ENCODE results near the gene XYLT1. TPM values are rescaled to one million over a fixed set of nuclear protein-coding genes. Genes with fewer than 3 reads are reported as not detected.

Gene XYLT1
- total and polyA plus RNA-seq, 4 experiments from 2014 or later = 1.4 to 48.5 (median 24.5) TPM

DNA sequence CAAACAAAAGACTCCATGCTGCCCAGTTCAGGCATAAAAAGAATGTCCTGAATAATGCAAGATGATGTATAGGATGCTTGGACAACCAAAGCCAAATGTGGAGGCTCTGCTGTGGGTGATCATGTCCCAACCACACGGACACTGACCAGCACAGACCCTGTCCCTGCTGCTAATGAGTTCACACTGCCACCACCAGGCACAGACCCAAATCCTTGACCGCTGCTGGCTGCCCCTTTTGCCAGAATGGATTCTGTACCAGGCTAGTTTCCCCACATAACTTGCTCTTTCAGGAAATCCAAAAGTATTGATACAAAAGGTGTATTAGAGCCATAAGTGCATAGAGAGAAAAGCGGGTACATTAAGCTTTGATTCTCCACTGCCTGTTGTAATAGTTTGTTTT, 60.9 kb downstream of the XYLT1 start:
- CTCF ChIA-PET (ENCODE audit: partially characterized antibody) = no interaction called here
- Mint-ChIP-seq H3K27ac (peak overlapping the region in 2 of 7 donors; percentile 49 to 60), H3K9me3 (peaks cover 0 to 5% (median 0%) of the 10 kb centered on the region in 8 donors), H3K4me1 (peaks cover 27 to 48% (median 34%) of the 10 kb centered on the region in 4 donors), H3K4me3 (no peak overlapping the region), H3K27me3 (no peaks in the 10 kb centered on the region), H3K36me3 (peaks cover 1 to 21% of the 10 kb centered on the region in 2 donors)
- H3K9me3 ChIP-seq (ENCODE audit: control insufficient read depth in 1 of 2, low read length in 2 of 2) = no peaks in the 10 kb centered on the region
- no peak overlapping the region for H3K4me3 ChIP-seq (ENCODE audit: low read length in 2 of 2)
- intact Hi-C loops (cut with micrococcal nuclease) = no loop called here
- peaks cover 20% of the 10 kb centered on the region for H3K4me1 ChIP-seq (ENCODE audit: insufficient read depth, low read length)
- POLR2A ChIA-PET (ENCODE audit: partially characterized antibody) = no interaction called here
- no peak overlapping the region for H3K27ac ChIP-seq (ENCODE audit: low read depth, low read length)
- no peaks in the 10 kb centered on the region for H3K36me3 ChIP-seq (ENCODE audit: insufficient read depth, low read length)
- no peaks in the 10 kb centered on the region for H3K27me3 ChIP-seq (ENCODE audit: insufficient read depth, low read length)
- DNase-seq = no peak

DNA sequence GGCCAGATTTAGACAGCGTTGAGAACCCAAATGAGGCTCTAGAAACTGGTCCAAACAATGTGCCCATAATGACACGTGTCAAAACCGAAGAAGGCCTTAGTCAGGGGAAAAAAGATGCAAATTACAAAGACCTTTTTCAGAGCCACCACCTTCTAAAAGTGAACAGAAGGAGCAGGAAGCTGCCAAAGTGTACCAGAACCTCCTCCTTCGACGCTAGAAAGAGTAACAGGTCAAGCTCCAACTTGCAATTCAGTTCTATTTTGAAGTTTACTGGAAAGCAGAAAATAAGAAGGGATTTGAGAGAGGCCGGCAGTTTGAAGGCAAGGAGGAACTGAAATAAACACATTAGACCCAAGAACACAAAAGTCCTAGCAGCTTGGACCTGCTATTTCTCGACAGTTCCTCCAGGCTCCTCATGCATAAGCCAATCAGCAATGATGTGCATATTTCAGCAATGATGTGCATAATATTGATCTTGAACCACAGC, 61.8 kb downstream of the XYLT1 start:
- Mint-ChIP-seq H3K36me3 (peaks cover 1 to 21% of the 10 kb centered on the region in 2 donors), H3K4me3 (no peak overlapping the region), H3K27ac (peak overlapping the region in 3 of 7 donors; percentile 22 to 52 (median 24)), H3K27me3 (no peaks in the 10 kb centered on the region), H3K9me3 (peaks cover 0 to 5% (median 0%) of the 10 kb centered on the region in 8 donors), H3K4me1 (peaks cover 22 to 44% (median 26%) of the 10 kb centered on the region in 4 donors)
- DNase-seq = no peak
- Histone ChIP-seq H3K27ac (ENCODE audit: low read depth, low read length) (no peak overlapping the region), H3K4me3 (ENCODE audit: low read length in 2 of 2) (no peak overlapping the region), H3K36me3 (ENCODE audit: insufficient read depth, low read length) (no peaks in the 10 kb centered on the region), H3K27me3 (ENCODE audit: insufficient read depth, low read length) (no peaks in the 10 kb centered on the region), H3K9me3 (ENCODE audit: control insufficient read depth in 1 of 2, low read length in 2 of 2) (no peaks in the 10 kb centered on the region), H3K4me1 (ENCODE audit: insufficient read depth, low read length) (peaks cover 11% of the 10 kb centered on the region)
- CTCF ChIA-PET (ENCODE audit: partially characterized antibody) = no interaction called here
- intact Hi-C loops (cut with micrococcal nuclease) = no loop called here
- POLR2A ChIA-PET (ENCODE audit: partially characterized antibody) = no interaction called here

DNA sequence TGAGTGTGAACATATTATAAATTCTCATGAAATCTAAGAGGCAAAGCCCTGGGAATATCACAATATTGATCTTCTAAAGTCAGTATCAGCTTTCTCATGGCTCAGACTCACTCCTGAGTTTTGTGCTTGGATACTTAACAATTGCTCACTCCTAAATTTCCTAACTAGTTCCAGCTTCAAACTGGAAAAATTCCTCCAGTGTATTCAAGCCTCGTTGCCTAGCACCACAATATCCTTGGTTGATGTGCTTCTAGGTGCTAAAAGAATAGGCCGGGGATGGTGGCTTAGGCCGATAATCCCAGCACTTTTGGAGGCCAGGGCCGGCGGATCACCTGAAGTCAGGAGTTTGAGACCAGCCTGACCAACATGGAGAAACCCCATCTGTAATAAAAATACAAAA, 62.5 kb downstream of the XYLT1 start:
- Histone ChIP-seq H3K9me3 (ENCODE audit: control insufficient read depth in 1 of 2, low read length in 2 of 2) (no peaks in the 10 kb centered on the region), H3K27me3 (ENCODE audit: insufficient read depth, low read length) (no peaks in the 10 kb centered on the region), H3K4me3 (ENCODE audit: low read length in 2 of 2) (no peak overlapping the region), H3K36me3 (ENCODE audit: insufficient read depth, low read length) (no peaks in the 10 kb centered on the region), H3K27ac (ENCODE audit: low read depth, low read length) (no peak overlapping the region), H3K4me1 (ENCODE audit: insufficient read depth, low read length) (peaks cover 7% of the 10 kb centered on the region)
- Mint-ChIP-seq H3K27me3 (no peaks in the 10 kb centered on the region), H3K36me3 (peaks cover 1 to 25% of the 10 kb centered on the region in 2 donors), H3K4me3 (no peak overlapping the region), H3K9me3 (peaks cover 0 to 5% (median 0%) of the 10 kb centered on the region in 8 donors), H3K4me1 (peaks cover 18 to 46% (median 25%) of the 10 kb centered on the region in 4 donors), H3K27ac (no peak overlapping the region)
- ChIA-PET CTCF (ENCODE audit: partially characterized antibody) (no interaction called here), POLR2A (ENCODE audit: partially characterized antibody) (no interaction called here)
- intact Hi-C loops (cut with micrococcal nuclease) = no loop called here
- no peak for DNase-seq

DNA sequence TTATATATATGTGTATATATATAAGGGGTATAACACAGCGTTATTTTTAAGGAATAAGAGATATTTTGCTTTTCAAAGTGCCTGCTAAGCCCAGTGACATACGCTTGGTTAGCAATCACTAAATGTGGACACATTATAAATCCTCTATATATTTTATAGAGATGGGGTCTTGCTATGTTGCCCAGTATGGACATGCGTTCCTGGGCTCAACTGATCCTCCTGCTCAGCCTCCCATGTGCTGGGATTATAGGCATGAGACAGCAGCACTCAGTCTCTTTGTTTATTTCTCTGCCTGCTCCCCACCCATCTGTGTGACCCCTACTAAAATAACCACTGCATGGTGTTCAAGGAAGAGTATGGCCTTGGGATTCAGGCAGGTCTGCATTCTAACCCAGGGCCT, 63.4 kb downstream of the XYLT1 start:
- Histone ChIP-seq H3K36me3 (ENCODE audit: insufficient read depth, low read length) (no peaks in the 10 kb centered on the region), H3K27me3 (ENCODE audit: insufficient read depth, low read length) (no peaks in the 10 kb centered on the region), H3K4me1 (ENCODE audit: insufficient read depth, low read length) (peaks cover 2% of the 10 kb centered on the region), H3K27ac (ENCODE audit: low read depth, low read length) (no peak overlapping the region), H3K4me3 (ENCODE audit: low read length in 2 of 2) (no peak overlapping the region), H3K9me3 (ENCODE audit: control insufficient read depth in 1 of 2, low read length in 2 of 2) (no peaks in the 10 kb centered on the region)
- Mint-ChIP-seq H3K27ac (no peak overlapping the region), H3K4me1 (peaks cover 11 to 42% (median 21%) of the 10 kb centered on the region in 4 donors), H3K4me3 (no peak overlapping the region), H3K27me3 (no peaks in the 10 kb centered on the region), H3K9me3 (peaks cover 0 to 4% (median 0%) of the 10 kb centered on the region in 8 donors), H3K36me3 (peaks cover 1 to 27% of the 10 kb centered on the region in 2 donors)
- POLR2A ChIA-PET (ENCODE audit: partially characterized antibody) = no interaction called here
- no peak for DNase-seq
- CTCF ChIA-PET (ENCODE audit: partially characterized antibody) = no interaction called here
- intact Hi-C loops (cut with micrococcal nuclease) = no loop called here

DNA sequence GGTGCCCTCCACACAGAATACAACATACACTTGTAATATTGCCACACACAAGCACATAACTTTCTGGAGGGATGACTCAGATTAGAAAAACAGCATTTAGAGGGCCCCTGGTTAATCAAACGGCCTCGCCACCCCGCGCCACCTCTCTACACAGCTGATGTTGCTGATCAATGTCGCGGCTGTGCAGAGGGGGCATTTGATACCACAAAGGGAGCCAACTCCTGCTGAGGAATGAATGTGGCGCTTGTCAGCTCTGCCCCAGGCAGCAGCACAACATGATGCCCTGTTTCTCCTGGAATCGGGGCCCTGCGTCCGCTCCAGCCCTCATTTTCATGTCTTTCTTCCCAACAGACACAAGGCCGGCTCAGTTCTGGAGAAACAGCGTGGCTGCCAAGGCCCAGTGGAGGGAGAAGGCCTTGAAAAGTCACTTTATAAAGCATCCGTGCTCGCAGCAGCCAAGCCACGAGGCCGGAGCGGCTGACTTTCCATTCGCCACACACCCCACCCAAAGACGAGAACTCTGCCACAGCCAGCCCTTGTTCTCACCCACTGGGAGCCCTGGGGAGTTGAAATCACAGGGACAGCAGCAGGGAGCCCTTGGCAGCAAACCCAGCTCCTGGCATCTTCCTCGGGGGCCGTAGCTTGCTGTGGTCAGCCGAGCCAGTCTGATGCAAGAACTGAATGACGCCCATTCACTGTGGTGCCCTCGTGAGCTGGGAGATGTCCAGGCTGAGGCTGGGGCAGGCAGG, 65.6 kb downstream of the XYLT1 start:
- CTCF ChIA-PET (ENCODE audit: partially characterized antibody) = no interaction called here
- DNase-seq = no peak
- Mint-ChIP-seq H3K4me1 (peaks cover 15 to 42% (median 23%) of the 10 kb centered on the region in 4 donors), H3K27ac (peak overlapping the region in 5 of 7 donors; percentile 22 to 85 (median 64)), H3K9me3 (peaks cover 0 to 4% (median 0%) of the 10 kb centered on the region in 8 donors), H3K4me3 (no peak overlapping the region), H3K27me3 (no peaks in the 10 kb centered on the region), H3K36me3 (peaks cover 1 to 29% of the 10 kb centered on the region in 2 donors)
- POLR2A ChIA-PET (ENCODE audit: partially characterized antibody) = interaction anchor here (1.4 to 3.2 kb wide), 3 partner anchors 11 to 66 kb away, joined by 3 to 13 read pairs (median 6); partner anchors contain the start of gene XYLT1
- peaks cover 13% of the 10 kb centered on the region for H3K4me1 ChIP-seq (ENCODE audit: insufficient read depth, low read length)
- H3K27me3 ChIP-seq (ENCODE audit: insufficient read depth, low read length) = no peaks in the 10 kb centered on the region
- H3K36me3 ChIP-seq (ENCODE audit: insufficient read depth, low read length) = no peaks in the 10 kb centered on the region
- H3K27ac ChIP-seq (ENCODE audit: low read depth, low read length) = no peak overlapping the region
- intact Hi-C loops (cut with micrococcal nuclease) = no loop called here
- no peaks in the 10 kb centered on the region for H3K9me3 ChIP-seq (ENCODE audit: control insufficient read depth in 1 of 2, low read length in 2 of 2)
- no peak overlapping the region for H3K4me3 ChIP-seq (ENCODE audit: low read length in 2 of 2)

DNA sequence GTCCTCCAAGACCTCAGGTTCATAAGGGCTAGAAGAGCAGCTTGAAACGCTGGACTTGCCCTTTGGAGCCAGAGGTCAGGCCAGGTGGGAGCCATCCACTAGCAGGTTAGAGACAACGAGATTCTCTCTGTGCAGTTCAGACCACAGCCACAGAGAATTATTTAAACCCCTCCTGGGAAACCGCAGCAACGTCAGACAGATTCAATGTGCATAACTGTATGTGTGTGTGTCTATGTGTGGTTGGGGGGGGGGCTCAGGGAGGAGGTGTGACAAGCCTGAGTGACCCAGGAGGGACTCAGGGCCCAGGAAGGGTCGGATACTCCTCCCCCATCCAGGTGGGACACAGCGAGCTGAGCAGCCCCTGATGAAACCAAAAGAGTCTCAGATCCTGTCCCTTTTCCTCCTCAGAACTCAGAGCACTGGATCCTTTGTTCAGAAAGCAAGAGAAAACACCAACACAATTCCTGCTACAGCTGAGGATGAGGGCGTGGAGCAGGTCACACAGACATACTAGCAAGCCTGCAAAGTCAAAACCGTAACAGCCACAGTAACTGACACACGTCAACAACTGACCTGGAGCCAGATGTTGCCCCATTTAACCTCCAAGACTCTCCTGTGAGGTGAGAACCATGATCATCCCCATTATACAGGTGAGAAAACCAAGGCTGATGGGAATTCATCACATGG, 66.8 kb downstream of the XYLT1 start:
- Histone ChIP-seq H3K27ac (ENCODE audit: low read depth, low read length) (no peak overlapping the region), H3K27me3 (ENCODE audit: insufficient read depth, low read length) (no peaks in the 10 kb centered on the region), H3K4me1 (ENCODE audit: insufficient read depth, low read length) (peaks cover 22% of the 10 kb centered on the region), H3K9me3 (ENCODE audit: control insufficient read depth in 1 of 2, low read length in 2 of 2) (no peaks in the 10 kb centered on the region), H3K4me3 (ENCODE audit: low read length in 2 of 2) (no peak overlapping the region), H3K36me3 (ENCODE audit: insufficient read depth, low read length) (no peaks in the 10 kb centered on the region)
- peaks cover 0 to 4% (median 0%) of the 10 kb centered on the region in 8 donors for H3K9me3 Mint-ChIP-seq
- H3K4me1 Mint-ChIP-seq = peaks cover 18 to 48% (median 23%) of the 10 kb centered on the region in 4 donors
- peak overlapping the region in 5 of 7 donors; percentile 23 to 64 (median 53) for H3K27ac Mint-ChIP-seq
- intact Hi-C loops (cut with micrococcal nuclease) = loop anchor here (2.0 kb wide), 1 partner anchor 13 kb away; no protein-coding TSS in a partner anchor
- no peak overlapping the region for H3K4me3 Mint-ChIP-seq
- H3K36me3 Mint-ChIP-seq = peaks cover 1 to 24% of the 10 kb centered on the region in 2 donors
- CTCF ChIA-PET (ENCODE audit: partially characterized antibody) = no interaction called here
- DNase-seq = no peak
- no peaks in the 10 kb centered on the region for H3K27me3 Mint-ChIP-seq
- POLR2A ChIA-PET (ENCODE audit: partially characterized antibody) = interaction anchor here (0.8 to 3.2 kb wide), 4 partner anchors 12 to 52 kb away, joined by 3 to 13 read pairs (median 4); no protein-coding TSS in a partner anchor
